GM18873 (cell line): ENCODE results near the gene SH3PXD2A.

Experiments
- ATAC-seq: cut with Tn5 transposase; IDR thresholded peaks from one replicate; pipeline ENCODE4 v1.9.1; 2021; ENCODE audit warnings: mild to moderate bottlenecking, moderate library complexity, moderate number of reproducible peaks; ENCODE audit not compliant: unreplicated experiment, low FRiP score

Gene SH3PXD2A

GRCh38 chr10:103598654-103599115 is 256.7 kb downstream of the SH3PXD2A start:
- no peak for ATAC-seq

DNA sequence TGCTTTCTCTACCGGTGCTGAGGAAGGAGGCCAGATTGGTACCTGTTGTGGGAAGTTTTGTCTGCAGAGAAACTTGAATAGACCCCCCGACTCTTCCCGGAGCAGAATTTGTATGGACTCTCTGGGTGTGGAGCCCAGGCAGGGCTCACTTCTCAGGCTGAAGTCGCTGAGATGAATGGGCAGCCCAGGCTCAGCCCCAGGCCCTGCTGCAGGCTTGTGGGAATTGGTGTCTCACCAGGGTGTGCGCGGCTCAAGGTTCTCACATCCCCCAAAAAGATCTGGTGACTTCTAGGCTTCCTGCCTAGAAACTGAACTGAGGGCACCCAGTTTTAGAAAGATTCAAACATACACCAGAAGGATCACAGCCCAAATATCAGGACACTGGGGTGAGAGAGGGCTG is 258.4 kb downstream of the SH3PXD2A start:
- ATAC-seq: no peak

- ATAC-seq: no peak
Measured at GRCh38 chr10:103595933-103596726, 259.2 kb downstream of the SH3PXD2A start.

- no peak for ATAC-seq
Measured at GRCh38 chr10:103593022-103593570, 262.3 kb downstream of the SH3PXD2A start.

GRCh38 chr10:103592186-103593021 is 263.0 kb downstream of the SH3PXD2A start:
- ATAC-seq: no peak

GRCh38 chr10:103590744-103591291 is 264.6 kb downstream of the SH3PXD2A start:
- ATAC-seq: no peak

- no peak for ATAC-seq
Measured at GRCh38 chr10:103590060-103590459, 265.3 kb downstream of the SH3PXD2A start.

DNA sequence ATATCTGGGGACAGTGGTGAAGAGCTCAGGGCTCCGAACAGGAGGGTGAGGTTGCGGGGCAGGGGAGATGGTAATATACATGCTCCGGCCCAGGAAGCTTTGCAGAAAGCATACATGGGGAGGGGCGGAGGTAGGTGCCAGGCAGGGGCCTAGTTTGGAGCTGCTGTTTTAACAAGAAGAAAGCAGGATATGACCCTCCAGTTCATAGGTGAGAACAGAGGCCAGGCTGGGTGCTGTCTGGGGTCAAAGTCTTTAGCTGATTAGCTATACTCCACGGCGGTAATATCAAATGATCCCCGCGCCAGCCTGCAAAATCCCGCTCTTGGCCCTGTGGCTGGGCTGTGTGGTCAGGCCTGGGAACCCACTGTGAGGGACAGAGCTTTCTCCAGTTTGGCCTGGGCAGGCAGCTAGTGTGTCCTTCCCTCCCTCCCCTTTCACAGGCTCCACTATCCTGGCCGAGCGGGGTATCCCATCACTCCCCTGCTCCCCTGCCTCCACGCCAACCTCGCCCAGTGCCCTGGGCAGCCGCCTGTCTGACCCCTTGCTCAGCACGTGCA is 266.2 kb downstream of the SH3PXD2A start:
- ATAC-seq: no peak

DNA sequence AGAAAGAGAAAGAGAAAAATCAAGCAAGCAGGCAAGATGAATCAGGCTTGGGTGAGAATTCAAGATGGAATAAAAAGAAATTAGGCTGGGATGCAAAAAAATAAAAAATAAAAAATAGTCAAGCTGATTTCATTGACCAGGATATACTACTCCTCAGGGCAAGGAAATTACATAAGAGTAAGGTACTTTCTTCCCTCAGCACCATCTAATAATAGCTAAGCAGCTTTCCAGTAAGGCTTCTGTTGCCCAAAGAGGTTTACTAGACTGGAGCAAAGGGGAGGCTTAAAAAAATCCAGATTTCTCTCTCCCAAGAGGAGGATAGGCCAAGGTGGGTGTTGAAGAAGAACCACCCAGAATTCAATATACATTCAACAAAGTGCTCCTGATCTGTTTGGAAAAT is 268.3 kb downstream of the SH3PXD2A start:
- ATAC-seq: no peak

DNA sequence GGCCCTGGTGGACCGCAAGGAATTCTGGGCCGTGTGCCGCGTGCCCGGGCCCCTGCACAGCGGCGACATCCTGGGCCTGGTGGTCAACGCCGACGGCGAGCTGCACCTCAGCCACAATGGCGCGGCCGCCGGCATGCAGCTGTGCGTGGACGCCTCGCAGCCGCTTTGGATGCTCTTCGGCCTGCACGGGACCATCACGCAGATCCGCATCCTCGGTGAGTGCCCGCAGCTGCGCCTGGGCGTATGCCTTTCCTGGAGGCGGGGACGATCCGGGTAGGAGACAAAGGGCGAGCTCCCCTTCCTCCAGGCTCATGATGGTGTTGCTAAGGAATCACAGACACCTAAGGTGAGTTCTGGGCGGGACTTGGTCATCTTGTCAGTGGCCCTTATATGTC is 270.4 kb downstream of the SH3PXD2A start:
- ATAC-seq: no peak

- ATAC-seq: no peak
Measured at GRCh38 chr10:103584216-103585010, 271.0 kb downstream of the SH3PXD2A start.

- no peak for ATAC-seq
Measured at GRCh38 chr10:103583871-103584215, 271.5 kb downstream of the SH3PXD2A start.

- ATAC-seq: no peak
Measured at GRCh38 chr10:103582331-103583123, 272.8 kb downstream of the SH3PXD2A start.

DNA sequence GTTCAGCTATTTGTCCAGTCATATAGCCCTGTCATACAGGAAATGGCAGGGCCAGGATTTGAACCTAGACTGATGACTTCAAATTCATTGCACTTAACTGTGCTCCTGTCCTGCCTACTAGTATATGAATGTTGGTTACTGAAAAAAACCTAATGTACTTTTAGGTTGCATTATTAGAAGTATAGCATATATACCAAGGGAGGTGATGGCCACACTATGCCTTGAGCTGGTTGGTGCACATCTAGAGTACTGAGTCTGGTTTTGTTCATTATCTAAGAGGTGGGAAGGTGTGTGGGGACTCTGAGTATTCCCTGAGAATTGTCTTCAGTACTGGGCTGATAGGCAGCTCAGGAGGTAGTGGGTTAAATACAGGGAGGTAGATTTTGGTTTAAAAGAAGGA is 273.9 kb downstream of the SH3PXD2A start:
- no peak for ATAC-seq

GRCh38 chr10:103580430-103580829 is 274.9 kb downstream of the SH3PXD2A start:
- ATAC-seq: no peak

DNA sequence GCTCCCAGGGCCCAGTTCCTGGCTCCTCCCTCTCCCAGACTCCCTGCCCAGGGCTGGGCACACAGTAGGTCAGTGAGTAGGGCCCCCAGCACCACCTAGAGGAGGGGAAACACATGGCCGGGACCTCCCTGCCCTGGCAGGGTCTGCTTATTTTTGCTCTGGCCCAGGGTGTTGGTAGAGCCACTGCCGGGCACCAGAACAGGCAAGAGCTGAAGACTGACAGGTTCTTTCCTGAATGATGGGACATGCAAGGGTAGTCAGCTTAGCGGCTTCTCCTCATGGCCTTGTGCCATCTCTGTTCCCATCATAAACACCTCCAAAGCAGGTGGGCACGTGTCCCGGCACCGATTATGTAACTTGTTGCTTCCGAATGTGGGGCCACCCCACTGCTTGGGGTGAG is 275.4 kb downstream of the SH3PXD2A start:
- ATAC-seq: no peak

DNA sequence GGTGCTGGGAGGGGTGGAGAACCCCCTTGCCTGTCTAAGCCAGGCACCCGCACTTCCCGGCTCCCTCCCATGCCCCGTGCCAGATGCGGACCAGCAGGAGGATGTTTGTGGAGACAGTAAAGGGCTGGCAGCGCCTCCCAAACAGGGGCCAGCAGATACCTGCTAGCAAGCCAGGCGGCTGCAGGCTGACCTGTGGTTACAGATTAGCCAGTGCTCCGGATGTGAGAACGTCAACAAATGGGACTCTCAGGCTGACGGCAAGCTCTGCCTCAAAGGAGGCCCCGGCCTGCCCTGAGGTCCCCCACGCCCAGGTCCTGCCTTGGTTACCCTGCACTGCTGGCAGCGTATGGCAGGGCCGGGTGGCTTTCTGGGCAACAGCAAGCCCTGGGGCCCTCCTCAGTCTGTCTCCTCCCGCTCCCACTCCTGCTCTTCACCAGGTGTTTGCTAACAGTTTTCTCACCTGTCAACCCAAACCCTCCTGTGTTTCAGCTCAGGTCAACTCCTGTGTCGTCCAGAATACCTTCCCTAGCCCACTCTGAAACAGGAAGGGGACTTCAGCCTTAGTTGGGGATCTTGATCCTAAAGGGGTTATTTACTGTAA is 276.5 kb downstream of the SH3PXD2A start:
- ATAC-seq: peak; percentile 84

GRCh38 chr10:103576862-103577261 is 278.5 kb downstream of the SH3PXD2A start:
- ATAC-seq: no peak

GRCh38 chr10:103576076-103576471 is 279.3 kb downstream of the SH3PXD2A start:
- no peak for ATAC-seq
